HG03520 (cell line): ENCODE results near the gene NBAS.
"Not testable (repeated sequence)": the region's sequence is repeated elsewhere in the genome, so short reads cannot be mapped to it uniquely, and the experiment has no call there.

Experiments
- ATAC-seq: cut with Tn5 transposase; IDR thresholded peaks from one replicate; pipeline ENCODE4 v1.9.1; 2021; ENCODE audit warnings: mild to moderate bottlenecking, moderate library complexity; ENCODE audit not compliant: unreplicated experiment

Gene NBAS

DNA sequence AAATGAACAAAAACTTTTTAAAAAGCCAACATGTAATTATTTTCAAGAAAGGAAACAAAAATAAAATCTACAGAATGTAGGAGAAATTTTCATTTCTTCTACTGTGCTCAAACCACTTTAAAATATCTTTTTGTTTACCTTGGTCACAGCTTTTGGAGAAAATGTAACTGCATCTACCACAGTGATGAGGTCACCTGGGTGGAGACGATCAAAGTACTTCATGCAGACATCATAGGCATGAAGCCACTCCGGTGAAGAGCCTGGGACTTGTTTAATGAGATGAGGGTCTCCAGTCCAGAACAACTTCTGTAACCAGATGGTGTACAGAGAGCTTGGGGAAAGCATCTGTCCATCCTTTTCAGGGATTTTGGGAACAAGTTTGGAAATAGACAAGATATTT lies 285.8 kb downstream of the NBAS start:
- no peak for ATAC-seq

DNA sequence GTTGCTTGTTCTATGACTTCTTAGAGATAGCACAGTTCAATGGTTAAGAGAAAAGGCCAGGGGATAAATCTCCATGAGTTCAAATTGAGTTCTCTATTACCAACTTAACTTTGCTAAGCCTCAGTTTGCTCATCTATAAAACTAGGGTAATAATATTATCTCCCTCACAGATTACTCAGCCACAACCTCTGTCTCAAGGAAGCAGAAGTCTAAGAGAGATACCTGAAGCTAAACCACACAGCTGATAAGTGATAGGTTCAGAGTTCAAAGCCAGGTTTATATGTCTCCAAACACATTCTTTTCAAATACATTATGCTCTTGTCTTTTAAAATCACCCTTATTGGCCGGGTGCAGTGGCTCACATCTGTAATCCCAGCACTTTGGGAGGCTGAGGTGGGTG lies 287.7 kb downstream of the NBAS start:
- no peak for ATAC-seq

DNA sequence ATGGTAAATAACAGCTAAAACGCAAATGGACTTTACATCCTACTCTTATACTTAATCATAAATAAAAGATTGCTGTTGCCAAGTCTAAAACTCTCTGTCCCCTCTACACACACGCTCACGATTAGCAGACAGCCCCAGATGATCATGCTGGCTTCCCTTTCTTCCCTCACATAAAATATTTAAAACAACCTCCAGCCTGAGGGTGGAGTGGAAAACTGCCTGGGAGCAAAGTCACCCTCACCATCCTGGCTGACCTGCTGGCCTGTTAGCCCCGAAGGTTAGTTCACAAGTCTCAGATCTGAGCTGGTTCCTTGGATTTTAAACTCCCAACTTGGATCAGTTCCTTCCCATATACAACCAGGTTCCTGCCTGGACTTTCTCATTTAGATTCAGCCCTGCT lies 288.2 kb downstream of the NBAS start:
- no peak for ATAC-seq

DNA sequence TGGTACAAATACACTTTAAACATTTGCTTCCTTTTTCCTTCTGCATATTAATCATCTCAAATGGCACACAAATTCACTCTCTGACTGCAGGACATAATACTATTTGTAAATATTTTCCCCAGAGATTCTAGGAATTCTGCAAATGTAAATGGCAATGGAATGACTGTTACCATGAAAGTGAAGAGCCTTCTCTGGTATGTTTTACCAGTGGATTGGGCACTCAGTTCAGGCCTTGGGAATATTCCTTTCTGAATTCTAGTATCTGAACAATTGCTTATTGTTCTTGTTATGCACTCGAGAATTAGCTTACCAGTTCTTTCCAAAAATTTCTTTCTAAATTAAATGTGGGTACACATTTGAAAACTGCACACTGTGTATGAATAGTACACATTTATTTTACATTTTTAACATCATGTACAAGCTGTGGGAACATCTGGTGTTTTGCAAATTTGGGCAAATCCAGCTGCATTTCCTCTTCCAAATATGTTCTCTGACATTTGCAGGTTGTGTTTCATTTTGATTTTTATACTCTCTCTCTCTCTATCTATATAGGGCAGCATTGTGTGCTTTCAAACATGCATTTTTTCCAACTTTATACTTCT lies 289.1 kb downstream of the NBAS start:
- ATAC-seq: no peak

DNA sequence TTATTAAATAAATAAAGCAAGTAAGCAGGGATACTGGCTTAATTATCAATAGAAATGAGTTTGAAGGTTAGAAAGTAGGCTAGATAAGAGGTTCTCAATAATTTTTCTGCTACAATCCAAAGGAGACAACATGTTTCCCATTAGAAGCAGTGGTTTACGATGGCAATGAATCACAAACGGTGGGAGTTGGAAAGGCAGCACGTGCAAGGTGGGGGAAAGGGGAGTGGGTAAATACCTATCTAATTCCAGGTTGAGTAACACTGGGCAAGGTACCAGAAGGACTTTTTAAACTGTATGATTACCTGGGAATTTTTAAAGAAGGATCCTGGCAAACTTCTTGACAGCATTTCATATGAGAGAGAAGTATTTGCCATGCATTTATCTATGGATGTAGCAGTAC lies 289.9 kb downstream of the NBAS start:
- ATAC-seq: no peak

- ATAC-seq: no peak
Observed at GRCh38 chr2:15269043-15269442, 292.1 kb downstream of the NBAS start.

- ATAC-seq: no peak
Observed at GRCh38 chr2:15265889-15266288, 295.2 kb downstream of the NBAS start.

DNA sequence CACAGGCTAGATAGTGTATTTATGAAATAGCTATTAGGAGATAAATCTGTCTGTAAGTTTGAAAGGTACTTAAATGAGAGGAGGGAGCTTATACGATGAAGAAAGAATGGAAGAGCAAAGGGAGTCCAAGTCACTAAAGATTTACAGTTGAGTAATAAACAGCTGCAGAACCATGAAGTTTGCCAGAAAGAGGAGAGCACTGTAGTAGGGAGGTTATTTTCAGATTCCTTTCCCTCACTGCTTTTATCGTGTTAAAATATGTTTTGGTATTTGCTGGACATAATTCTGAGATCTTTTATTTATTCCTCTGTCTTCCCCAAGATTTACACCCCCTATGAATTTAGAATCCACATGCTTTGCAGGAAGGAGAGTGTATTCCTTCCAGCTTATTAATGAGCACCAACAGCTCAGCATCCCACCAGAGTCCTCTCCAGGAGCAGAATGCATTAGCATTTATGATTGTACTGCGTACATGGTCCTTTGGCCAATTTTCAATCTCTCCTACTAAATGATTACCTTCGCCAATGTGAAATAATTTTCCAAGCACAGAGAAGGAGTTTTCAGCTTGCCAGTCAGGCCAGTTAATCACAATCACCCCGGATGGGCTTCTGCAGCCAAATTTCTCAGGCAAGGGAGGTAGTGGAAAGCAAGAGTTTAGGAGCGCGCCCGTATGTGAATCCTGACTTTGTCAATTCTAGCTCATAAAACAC lies 297.0 kb downstream of the NBAS start:
- no peak for ATAC-seq

DNA sequence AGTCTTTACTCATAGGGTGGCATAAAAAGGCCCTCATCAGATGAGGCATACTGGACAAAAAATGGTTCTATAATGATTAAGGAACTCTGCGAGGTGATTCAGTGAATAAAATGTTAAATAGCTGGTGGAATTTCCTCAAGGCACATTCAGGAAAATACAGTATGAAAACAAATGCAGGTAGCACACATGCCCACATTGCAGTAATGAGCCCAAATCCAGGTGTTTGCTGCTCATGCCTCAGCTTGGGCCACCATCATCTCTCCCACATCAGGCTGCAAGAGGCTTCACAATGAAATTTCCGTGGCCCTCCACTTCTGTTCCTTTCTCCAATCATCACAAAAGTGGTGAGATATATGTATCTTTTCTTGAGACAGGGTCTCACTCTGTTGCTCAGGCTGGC lies 298.3 kb downstream of the NBAS start:
- ATAC-seq: no peak

- no peak for ATAC-seq
Observed at GRCh38 chr2:15260835-15261234, 300.3 kb downstream of the NBAS start.

- ATAC-seq: no peak
Observed at GRCh38 chr2:15260196-15260595, 300.9 kb downstream of the NBAS start.

DNA sequence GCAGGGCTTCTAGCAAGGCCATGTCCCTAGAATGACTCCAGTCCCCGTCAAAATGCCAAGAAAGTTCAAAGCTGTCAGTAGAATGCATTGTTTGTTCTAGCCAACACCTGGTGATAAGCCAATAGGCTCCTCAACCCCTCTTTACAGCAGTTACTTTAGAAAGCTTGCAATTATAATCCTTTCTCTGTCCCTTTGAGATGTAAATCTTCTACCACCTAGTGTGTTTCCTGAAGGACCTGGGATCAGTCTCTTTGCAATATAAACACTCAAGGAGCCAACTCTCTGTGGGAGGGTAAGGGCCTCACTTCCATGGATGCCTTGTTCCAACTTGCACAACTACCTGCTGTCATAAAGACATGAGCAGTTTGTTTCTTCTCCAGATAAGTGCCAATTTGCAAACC lies 301.8 kb downstream of the NBAS start:
- no peak for ATAC-seq

GRCh38 chr2:15258385-15258784 lies 302.7 kb downstream of the NBAS start:
- not testable (repeated sequence) for ATAC-seq

DNA sequence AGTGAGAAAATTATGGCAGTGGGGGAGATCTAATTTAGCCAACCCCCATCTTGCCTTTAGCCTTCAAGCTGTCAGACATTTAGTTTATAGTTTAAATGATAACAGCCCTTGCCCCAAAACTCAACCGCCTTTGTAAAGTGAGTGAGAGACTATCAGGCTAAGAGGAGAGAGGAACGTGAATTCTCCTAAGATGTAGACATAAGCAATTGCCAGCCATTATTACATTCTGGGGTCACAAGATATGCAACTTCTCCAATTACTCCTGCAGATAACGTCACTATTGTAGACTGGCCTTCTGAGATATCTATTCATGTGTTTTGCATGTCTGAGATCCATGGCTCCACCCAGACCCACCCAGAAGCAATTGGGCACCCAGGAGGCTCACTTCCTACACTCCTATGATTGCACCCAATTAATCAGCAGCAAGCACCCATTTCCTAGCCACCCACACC lies 307.3 kb downstream of the NBAS start:
- ATAC-seq: no peak

DNA sequence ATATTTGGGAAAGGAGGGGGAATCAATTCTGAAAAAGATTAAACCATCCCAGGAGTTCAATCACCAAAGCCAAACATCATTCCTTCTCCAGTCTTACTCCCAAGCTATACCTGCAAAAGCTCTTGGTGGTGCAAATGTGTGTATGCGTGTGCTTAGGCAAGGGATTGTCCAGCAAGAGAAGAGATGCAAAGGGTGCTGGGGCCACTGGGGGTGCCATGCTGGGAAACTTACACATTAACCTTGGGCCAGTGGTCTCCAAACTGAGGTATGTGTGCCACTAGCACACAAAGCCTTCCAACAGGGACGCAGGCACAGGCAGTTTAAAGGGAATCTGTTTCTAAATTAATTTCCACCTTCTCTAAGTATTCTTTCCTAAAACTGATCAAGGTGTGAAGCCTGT lies 307.9 kb downstream of the NBAS start:
- ATAC-seq: no peak

DNA sequence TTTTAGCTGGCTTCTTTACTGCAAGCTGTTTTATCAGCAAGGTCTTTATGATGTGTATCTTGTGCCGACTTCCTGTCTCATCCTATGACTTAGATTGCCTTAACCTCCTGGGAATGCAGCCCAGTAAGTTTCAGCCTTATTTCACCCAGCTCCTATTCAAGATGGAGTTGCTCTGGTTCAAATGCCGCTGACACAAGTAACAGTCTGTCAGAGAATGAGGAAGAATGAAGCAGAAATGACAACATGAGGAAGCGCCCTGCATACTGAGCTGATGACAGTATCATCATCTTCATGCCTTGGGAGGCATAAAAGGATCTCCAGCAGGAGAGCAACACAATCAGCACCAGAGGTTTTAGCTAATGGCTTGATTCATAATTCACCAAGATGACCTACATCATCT lies 309.4 kb downstream of the NBAS start:
- no peak for ATAC-seq

- not testable (repeated sequence) for ATAC-seq
Observed at GRCh38 chr2:15250946-15251345, 310.2 kb downstream of the NBAS start.

- no peak for ATAC-seq
Observed at GRCh38 chr2:15246870-15247269, 314.3 kb downstream of the NBAS start.

DNA sequence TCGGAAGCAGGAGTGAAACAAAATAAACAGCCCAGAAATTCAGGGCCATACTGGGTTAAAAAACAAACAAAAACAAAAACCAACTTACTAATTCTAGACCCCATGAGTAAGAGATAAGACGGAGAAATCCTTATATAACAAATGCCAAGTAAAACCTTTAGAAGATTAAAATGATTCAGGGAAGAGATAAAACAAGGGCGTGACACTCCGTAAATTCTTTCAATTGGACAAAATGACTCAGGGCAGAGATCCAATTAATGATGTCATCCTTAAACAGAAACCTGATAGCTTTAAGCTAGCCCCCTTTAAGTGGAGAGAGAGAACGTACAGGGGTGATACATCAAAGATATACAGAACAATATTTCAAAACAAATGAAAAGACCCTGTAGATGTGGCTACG lies 317.4 kb downstream of the NBAS start:
- ATAC-seq: no peak

DNA sequence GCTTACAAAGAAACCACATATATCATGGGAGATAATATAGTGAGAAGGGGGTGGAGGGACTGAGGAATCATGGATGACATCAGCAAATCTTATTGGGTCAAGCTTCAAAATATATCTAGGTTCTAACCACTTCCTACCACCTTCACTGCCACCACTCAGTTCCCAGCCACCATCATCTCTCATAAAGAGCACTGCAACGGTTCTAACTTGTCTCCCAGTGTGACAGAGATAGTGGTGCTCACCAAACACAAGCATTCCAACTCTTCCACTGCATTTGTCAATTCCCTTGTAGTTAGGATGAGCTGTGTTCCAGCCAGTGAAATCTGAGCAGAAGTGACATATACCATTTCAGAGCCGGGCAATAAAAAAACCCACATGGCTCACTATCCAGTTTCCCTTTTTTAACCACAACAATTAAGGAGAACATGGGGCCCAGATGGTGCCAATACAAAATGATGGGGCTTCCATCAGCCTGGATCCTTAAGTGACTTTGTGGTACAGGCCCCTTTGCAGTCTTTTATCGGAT lies 318.1 kb downstream of the NBAS start:
- ATAC-seq: no peak

- no peak for ATAC-seq
Observed at GRCh38 chr2:15241929-15242328, 319.2 kb downstream of the NBAS start.

- ATAC-seq: no peak
Observed at GRCh38 chr2:15241201-15241600, 319.9 kb downstream of the NBAS start.

DNA sequence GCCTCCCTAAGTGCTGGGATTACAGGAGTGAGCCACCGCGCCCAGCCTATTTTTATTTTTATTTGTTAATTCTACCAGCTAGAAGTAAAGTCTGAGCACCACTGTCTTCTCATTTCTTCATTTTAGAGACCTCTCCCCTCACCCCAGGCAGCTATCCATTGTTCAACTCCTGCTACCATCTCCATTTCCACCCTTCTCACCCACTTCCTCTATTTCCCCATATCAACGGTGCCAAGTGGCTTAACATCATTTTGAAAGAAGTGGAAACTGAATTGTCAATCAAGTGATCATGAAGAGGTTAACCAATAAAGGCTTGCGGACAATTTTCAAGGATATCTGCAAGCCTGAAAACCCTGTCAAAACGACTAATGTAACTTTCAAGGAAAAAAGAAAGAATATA lies 323.1 kb downstream of the NBAS start:
- no peak for ATAC-seq
